Fibroblast of the conjunctiva (primary cell): ENCODE measurements around the gene RABEPK.
"Not testable (repeated sequence)": the region's sequence is repeated elsewhere in the genome, so short reads cannot be mapped to it uniquely, and the experiment has no call there.

Experiments
- DNase-seq: peaks from one replicate; pipeline ENCODE4 v3.0.0-alpha.2; 2010; ENCODE audit warnings: low read depth

The RABEPK gene

DNA sequence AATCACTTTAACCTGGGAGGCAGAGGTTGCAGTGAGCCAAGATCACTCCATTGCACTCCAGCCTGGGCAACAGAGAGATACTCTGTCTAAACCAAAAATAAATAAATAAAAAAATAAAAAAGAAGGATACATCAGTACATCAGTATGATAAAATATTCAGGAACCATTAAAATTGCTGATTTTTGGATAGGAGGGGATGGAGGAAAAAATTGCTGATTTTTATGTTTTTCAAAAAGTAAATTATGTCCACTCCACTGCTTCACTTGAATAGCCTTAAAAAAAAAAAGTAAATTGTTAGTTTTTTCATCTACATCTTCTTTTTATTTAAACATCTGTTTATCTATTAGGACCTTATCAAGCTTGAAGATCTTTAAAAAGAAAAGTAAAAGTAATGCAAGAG, 53.9 kb downstream of the RABEPK start:
- no peak for DNase-seq

DNA sequence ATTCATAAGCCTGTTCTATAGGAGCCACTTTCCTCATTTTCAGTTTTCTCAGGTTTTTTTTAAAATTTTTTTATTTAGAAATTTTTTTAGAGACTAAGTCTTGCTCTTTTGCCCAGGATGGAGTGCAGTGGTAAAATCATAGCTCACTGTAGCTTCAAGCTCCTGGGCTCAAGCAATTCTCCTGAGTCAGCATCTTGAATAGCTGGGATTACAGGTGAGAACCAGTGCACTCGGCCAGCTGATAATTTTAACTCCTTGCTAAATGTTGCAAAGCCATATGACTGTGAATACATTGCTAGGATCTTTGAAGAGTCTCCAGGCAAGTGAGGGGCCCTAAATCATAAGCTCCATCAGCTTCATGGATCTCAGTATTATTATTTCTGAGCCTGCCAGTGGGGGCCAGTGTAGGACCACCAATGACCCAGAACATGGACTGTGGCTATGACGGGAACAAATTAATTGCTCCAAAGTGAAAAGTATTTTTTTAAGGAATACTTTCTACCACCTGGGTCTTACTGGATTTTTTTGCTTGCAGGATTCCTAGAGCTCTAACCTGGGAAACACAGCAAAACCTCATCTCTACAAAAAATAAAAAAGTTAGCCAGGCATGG, 55.5 kb downstream of the RABEPK start:
- DNase-seq, result no peak

DNA sequence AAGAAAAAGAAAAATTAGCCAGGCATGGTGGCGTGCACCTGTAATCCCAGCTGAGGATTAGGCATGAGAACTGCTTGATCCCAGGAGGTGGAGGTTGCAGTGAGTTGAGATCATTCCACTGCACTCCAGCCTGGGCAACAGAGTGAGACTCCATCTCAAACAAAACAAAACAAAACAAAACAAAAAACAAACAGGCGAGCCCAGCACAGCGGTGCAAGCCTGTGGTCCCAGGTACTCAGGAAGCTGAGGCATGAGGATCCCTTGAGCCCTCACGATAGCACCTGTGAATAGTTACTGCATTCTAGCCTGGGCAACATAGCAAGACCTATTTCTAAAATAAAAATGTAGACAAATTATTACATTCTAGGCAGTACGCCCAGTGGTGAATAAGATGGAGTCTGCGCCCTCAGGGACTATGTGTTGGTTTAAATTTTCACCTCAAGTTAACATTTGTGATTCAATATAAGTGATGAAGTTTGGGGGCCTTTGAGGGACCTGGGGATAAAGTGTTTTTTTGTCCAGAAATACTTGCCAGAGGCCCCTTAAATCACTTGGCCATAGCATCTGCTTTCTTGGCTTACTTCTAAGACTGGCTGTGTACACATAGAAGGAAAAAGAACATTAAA, 57.9 kb downstream of the RABEPK start:
- no peak for DNase-seq

DNA sequence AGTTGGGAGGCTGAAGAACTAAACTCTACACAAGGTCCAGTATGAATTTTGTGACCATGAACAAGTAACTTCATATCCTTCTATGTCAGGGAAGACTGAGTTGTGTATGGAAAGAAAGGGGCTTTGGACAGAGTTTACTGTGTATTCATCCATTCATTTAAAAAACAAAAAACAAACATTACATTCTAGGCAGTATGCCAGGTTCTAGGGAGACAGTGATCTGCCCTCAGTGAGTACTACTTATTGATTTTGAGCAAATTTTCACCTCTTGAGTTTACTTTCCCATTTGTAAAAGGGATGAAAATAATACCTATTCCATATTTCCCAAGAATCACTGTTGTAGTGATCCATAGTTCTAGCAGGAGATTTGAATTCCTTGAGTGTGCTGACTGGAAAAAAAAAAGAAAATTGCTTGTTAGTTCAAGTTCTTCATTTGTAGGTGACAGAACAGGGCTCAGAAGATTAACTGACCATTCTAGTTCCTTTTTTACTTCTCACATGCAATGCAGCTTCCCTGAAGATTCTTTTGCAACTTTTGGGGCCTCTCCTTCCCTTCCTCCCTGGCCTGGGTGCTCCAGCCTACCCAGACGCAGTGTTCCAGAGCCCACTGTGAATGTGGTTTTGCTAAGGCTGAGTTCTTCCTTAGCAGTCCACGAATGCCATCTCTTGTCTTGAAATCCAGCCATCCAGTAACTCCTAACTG, 58.6 kb downstream of the RABEPK start:
- no peak for DNase-seq

DNA sequence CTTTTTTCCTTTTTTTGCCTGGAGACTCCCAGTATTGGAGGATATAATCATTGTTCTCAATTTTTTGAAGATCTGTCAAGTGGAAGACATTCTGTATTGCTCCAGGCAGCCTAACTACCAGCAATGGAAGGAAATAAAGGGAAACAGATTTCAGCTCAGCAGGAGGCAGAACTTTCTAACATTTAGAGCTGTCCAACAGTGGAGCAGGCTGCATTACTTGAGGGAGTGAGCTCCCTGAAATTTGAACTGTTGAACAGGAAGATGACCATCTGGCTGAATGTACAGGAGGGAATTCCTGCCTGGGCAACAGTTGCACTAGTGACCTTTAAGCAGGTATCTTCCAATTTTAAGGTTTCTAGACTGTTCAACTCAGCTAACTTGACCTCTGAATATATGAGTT, 60.2 kb downstream of the RABEPK start:
- no peak for DNase-seq

DNA sequence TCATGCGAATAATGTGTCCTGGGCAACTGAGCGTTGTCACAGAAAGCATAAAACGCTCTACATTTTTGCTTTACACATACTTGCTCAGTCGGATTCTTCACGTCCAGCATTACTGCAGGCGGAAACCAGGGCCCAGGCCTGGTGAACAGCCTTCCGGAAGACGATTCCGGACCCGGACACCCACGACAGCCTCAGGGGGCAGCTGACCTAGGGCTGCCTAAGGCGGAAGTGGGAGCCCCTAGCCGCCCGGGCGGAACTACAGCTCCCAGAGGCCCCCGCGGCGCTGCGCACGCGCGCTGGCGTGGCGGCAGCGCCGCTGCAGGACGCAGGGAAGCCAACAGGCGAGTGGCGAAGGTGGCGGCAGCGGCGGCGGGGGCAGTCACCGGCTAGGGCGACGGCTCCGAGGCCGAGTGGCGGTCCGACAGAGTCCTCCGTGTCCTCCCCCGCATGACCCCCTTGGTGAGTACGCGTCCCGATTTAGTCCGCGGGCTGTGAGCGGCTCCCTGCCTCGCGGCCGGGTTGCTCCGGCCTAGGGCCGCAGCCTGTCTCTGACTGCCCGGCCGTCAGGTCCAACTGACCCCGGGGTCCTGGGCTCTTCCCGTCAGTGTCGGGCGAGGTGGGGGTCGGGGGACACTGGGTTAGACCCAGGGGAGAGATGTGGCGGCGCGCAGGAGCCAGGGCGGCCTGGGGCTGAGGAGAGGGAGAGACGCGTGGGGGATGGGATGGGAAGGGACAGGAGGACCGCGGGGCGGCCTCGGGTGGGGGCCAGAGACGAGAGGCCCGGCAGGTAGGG, 61.4 kb downstream of the RABEPK start, which contains the start of gene GAPVD1:
TSS of gene GAPVD1 (plus strand) at position 326 of the 793 bp plus-strand sequence. CDS start 37,096 bp downstream, outside the sequence.
- DNase-seq, result peak; percentile 74

DNA sequence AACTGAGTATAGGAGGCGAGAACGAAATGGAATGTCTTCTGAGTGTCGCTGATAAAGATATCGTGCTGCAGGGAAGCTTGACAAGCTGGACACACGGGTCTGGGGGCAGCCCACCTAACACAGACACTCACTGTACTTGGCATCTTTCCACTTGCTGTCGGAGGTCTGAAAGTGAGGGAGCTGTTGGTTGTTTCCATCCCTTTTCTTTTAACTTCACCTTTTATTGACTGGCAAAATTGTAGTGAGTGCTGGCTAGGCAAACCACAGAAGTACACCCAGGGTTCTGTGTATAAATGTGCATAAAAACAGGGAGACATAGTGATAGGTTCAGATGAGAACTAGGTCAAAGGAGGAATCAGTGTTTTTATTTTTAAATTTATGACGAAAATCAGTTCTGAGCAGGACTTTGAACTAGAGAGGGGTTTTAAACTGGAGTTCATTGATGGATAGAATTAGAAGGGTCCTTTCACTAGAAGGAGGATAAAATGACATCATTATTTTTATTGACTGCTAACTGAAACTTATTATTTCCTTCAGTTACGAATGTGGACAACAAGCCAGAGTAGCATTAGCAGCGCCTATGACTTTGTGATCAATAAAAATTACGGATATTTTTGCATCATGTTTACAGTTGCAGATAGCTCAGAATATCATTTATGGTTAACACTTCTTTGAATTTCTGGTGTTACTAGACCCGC, 62.1 kb downstream of the RABEPK start:
- no peak for DNase-seq

DNA sequence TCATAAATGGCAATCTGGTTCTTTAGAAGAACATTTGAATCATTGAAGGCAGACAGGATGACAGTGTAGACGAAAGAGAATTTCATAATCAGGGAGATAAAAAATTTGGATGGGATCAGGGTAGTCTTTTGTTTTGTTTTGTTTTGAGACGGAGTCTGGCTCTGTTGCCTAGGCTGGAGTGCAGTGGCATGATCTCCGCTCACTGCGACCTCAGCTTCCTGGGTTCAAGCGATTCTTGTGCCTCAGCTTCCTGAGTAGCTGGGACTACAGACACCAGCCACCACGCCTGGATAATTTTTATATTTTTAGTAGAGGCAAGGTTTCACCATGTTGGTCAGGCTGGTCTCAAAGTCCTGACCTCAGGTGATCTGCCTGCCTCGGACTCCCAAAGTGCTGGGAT, 63.7 kb downstream of the RABEPK start:
- not testable (repeated sequence) for DNase-seq

DNA sequence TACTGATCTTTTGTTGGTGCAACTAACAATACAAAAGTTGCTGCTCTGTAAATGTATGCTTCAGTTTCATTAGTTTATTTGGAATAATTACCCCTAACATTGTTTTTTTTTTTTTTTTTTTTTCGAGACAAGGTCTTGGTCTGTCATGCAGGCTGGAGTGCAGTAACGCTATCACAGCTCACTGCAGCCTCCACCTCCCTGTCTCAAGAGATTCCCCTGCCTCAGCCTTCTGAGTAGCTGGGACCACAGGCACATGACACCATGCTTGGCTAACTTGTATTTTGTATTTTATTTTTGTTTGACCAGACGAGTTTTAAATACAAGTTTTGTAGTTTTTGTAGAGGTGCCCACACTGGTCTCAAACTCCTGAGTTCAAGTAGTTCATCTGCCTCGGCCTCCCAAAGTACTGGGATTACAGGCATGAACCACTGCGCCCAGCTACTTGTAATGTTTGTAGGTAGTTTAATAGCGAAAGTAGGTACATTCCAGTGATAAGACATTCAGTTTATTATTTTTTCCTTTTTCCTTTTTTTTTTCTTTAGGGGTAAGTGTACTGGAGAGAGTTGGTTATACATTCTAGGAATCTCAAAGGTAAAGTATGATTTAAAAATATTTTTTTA, 68.2 kb downstream of the RABEPK start:
- no peak for DNase-seq

DNA sequence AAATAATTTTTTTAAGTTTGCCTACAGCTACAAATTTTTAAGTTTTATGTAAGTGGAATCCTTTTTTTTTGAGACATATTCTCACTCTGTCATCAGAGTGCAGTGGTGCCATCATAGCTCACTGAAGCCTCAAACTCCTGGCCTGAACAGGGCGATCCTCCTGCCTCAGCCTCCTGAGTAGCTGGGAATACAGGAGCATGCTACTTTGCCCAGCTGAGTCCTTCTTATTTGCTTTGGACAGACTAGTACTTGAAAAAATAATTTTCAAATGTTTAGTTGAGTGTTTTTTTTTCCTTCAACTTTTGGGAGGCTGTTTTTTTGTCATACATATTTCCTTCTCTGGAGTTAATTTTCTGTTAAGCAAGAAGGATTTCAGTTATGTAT, 68.7 kb downstream of the RABEPK start:
- DNase-seq, result no peak

DNA sequence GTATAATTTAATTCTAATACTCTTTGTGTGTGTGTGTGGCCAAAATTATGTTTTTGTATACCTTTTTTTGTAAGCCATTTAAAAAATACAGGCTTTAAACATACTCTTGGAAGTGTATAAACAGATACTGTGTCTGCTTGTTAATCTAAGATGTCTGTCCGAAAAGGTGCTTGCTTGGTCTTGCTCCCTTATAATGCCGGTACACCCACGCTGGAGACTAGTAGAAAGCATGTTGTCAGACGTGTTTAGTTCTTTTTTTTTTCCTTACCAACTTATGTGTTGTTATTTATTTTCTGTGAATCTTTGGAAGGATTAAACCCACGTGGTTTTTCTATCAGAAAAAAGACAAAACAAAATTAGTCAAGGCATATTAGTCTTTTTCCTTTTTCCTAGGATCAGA, 70.7 kb downstream of the RABEPK start:
- no peak for DNase-seq

DNA sequence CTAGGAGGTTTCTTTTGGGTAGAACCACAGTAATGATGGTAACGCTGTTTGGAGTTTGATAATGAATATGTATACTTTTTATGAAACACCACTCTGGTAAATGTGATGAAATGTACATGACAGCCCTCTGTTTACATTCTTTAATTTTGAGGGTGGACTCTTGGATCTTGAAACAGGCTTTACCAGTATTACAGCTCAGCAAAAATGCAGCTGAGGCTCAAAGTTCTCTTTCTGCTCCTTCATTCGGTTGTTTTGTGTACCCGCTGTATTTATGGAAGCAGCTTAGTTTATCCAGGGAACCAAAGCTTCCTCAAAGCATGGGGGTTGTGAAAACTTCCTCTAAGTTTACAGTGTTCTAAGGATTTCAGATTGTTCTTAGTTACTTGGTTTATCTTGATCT, 72.4 kb downstream of the RABEPK start:
- peak; percentile 47 for DNase-seq

DNA sequence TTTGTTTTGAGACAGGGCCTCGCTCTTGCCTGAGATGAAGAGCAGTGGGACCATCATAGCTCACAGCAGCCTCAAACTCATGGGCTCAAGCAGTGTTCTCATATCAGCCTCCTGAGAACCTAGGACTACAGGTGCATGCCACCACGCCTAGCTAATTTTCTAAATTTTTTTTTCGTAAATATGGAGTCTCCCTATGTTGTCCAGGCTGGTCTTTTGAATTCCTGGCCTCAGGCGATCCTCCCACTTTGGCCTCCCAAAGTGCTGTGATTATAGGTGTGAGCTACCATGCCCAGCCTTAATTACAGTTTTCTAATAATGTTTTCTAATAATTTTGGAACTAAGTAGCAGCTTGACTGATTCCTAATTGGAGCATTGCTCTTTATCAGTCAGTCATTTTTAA, 76.4 kb downstream of the RABEPK start:
- no peak for DNase-seq

DNA sequence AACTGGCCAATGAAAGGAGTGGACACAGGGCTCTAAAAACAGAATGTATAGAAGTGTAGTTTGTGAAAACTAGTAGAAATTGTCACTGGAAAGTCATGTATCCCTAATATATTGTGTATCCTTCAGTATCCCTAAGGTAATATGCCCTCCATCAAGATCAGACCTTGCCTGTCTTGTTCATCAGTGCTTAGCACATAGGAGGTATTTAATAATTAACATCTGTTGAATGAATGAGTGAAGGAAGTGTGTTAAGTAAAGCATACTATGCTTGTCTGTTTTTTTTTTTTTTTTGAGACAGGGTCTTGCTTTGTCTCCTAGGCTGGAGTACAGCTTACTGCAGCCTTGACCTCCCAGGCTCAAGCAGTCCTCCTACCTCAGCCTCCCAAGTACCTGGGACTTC, 77.1 kb downstream of the RABEPK start:
- no peak for DNase-seq

DNA sequence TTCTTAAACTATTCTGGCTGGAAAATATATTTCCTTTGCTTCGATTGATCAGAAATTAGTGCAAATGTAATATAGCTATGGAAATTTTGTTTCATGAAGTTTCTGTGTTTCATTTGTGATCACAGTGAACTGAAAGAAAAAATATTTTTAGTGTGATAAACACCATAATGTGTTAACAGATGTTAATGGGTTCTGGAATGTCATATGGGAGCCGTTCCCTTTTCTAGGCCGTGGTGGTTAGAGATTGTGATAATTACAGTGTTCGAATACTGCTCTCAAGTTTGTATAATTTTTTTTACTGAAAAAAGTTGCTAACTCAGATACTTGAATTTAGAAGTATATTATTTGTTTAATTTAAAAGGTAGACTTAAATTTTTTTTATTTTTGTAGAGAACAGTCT, 80.6 kb downstream of the RABEPK start:
- DNase-seq, result no peak
